Measurements from ENCODE around the gene C21orf91.

The C21orf91 gene

DNA sequence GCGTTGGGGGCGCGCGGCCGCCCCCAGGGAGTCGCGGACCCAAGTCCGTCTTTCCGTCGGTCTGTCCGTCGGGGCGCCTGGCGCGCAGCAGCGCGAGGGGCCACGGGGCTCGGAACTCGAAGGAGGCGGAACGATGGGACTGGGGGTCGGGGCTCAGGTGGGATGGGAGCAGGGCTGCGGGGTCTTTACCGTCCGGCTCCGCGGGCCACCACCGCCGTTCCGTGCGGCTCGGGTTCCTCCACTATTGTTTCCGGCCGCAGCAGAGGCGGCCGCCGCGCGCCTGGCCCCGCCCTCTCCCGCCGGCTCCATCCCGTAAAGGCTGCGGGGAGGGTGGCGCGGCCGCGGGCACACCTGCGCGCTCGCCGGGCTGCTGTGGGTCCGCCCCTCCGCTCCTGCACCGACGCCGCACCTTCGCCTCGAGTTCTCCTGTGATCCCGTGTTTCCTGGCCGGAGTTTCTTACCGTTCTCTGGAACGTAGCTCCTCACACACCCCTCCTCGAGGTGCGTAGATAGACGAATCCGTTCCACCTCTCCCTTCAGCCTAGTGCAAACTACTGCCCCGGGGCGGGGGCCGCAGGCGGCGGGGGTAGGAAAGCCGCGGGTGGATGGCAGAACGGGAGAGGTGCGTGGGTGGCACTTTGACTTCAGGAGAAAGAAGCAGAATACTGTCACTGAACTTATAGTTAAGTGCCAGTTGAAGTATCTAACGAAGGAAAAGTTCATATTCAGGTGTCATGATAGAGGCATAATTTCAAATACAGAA, at the start of gene C21orf91:
C21orf91 (minus strand) TSS at position 243 of the 763 bp plus-strand sequence. CDS start 1,038 bp downstream, outside the sequence.
- peak; percentile 88 for DNase-seq

DNA sequence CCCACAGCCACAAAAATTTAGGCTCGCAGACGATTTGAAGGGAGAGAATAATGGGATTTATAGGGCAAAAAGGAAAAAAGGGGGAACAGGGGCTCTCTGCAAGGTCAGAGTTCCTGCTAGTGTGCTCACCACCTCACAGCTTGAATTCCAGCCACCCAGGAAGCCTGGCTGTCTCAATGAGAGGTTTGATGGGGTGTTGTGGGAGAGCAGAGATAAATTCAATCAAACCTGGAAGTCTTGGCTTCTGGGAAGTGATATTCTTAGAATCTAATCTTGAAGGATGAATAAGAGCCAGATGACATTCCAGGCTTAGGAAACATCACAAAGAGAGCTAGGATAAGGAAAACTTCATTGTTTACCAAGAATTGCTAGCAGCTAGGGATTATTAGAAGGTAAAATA, 47.4 kb upstream of the C21orf91 start:
- DNase-seq, result no peak

DNA sequence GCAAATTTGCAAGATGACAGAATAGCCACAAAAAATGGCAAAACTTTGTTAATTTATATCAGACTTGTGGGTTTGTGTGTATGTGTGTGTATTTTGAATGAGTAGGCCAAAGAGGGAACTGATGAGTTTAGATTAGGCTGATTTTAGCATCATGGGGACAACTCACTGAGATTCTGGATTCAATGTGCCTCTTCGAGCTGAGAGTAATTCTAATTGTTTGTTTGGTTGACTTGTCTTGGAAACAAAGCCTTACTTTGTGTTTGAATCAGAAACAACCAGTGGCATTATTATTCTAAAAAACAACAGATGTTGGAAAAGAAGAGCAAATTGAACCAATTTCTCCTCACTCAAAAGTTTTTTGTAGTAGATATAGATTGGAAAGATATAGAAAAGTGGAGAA, 40.5 kb upstream of the C21orf91 start:
- DNase-seq, result no peak

DNA sequence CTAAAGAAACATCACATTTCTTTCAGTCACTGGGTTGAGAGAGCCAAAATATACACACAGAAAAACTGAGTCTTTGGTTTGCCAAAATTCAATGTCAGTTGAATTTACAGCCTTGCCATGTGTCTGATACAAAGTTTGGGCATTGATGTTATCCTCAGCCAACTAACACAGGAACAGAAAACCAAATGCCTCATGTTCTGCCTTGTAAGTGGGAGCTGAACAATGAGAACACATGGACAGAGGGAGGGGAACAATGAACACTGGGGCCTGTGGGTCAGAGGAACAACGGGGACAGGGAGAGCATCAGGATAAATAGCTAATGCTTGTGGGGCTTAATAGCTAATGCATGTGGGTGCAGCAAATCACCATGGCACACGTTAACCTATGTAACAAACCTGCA, 39.6 kb upstream of the C21orf91 start:
- DNase-seq, result no peak

DNA sequence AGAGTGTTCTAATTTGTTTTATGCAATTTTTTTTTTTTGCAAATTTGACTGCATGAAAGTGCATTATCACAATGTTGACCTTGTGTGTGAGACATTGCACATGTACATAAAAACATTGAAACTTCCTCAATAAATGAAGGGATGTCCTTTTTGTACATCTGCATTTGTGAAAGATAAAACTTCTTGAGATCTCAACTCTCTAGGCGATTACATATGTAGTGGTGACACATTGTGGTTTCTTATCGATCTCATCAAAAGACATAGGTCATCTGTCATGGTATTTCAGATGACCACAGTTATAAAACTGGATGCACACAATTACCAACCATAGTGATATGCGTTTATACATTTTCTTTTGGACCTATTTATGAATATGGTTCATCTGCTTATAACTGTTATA, 35.6 kb upstream of the C21orf91 start:
- DNase-seq, result no peak

DNA sequence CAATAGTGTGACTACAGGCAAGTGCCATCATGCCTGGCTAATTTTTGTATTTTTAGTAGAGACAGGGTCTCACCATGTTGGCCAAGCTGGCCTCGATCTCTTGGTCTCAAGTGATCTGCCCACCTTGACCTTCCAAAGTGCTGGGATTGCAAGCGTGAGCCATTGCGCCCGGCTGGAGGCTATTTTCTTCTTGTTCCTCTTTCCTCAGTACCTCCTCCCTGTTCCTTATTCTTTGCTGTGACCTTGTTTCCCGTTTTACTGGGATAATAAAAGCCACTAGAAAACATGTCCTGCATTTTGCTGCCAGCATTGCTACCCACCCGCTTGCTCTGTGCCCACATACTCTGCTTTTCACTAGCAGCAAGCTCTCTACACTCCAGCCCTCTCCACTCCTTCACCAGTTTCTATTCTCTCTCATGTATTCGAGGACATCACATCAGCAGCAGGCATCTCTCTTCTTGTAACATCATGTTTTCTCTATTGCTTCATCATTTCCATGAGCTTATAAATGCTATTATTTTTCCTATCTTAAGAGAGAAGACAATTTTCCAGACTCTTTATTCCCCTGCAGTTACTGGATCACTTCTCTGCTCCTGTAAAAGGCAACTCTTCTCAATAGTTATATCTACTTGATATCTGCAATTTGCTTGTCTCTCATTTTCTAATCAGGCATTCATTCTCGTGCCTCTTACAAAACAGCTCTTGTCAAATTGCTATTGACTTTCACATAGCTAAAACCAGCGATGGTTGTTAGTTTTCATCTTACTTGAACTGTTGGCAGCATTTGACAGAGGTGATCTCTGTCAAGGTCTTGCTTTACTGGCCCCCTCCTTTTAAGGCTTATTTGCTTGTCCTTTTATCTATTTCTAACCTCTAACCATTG, 34.5 kb upstream of the C21orf91 start:
- DNase-seq, result no peak

DNA sequence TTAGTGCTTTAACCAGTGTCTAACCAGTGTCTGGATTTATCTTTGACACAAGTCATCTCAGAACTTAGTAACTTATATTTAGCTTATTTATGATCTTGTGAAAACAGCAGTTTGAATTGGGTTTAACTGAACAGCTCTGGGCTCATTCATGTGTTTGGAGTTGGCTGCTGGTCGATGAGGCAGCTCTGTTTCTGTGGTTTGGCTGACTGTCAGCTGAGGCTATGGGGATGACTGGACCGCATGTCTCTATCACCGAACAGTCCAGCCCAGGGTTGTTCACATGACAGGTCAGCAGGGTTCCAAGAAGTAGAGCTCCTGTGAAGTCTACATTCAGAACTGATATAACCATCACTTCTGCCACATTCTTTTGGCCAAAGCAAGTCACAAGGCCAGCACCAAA, 29.1 kb upstream of the C21orf91 start:
- peak; percentile 96 for DNase-seq

DNA sequence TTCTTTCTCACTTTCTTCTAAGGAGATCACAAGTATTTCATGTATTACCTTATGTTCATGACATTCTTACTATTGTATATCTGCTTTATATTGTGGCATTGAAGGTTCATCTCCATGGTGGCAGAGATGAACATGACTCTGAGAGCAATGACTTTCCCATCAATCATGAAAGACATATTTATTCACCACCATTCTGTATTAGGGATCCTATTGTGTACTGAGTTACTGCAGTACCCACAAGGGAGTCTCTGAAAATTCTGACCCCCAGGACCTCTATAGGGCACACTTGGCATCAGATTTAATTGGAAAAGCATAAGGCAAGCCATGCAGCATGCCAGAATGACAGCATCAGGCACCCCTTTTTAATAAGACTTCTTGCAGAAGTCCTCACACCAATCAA, 21.9 kb upstream of the C21orf91 start:
- no peak for DNase-seq

DNA sequence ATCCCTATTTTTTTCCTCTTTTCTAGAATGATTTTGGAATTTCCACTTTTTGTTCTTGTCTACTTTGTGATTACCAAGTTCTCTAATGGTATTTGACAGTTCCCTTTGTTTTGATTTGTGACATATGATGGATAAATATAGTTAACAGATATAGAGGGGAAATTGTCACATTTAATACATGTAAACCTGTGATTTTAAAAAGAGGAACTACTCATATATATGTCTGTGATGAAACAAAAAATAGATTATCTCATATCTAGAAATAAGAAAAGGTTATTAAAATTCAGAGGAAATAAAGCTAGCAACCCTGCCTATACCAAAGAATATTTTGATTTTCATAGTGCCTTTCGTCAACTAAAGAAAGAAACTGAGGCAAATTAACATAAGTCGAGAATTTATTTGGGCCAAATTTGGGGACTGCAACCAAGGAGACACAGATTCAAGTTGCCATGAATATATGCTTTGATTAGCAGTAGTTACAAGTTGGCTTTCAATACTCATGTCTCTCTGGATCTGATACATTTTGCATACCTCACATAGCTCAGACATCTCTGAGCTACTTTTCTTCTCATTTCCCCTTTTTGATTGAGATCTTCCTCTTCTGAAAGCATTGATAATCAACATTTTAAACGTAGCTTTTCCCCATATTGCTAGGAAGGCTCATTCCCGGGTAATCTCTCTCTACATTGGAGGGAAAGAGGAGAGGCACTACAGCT, 15.6 kb upstream of the C21orf91 start:
- DNase-seq, result no peak

DNA sequence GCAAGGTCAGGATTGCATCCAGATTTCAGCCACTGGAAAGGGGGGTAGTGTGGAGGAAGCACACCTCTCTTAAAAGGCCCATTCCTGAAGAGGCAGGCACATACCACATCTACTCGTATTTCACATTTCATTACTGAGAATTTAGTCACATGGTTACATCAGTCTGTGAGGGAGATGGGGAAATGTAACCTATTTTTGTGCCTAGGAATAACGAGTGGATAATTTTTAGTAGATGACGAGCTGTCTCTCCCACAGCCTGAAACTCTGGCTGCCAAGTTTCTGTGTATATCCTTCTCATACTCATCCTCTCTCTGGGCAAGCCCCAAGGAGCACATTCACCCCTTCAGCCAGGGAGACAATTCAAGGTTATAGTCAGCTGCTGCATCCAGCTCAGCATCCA, 10.3 kb upstream of the C21orf91 start:
- DNase-seq, result peak; percentile 86

DNA sequence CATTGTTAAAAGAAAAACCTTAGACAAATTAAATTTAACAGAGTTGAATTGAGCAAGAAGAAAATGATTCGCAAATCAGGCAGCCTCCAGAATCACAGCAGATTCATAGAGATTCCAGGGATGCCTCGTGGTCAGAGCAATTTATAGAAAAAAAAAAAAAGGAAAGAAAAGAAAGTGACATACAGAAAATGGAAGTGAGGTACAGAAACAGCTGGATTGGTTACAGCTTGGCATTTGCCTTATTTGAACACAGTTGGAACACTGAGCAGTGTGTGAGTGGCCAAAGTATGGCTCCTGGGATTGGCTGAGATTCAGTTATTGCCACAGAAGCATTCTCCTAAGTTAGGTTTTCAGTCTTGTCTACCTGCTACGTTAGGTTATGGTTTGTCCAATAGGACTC, 9.1 kb upstream of the C21orf91 start:
- peak; percentile 84 for DNase-seq

DNA sequence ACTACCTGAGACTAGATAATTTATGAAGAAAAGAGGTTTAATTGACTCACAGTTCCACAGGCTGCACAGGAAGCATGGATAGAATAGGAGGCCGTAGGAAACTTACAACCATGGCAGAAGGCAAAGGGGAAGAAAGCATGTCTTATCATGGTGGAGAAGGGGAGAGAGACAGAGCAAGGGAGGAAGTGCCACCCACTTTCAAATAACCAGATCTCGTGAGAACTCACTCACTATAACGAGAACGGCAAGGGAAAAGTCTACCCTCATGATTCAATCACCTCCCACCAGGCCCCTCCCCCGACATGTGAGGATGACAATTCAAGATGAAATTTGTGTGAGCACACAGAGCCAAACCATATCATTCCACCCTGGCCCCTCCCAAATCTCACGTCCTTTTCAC, 4.7 kb upstream of the C21orf91 start:
- DNase-seq, result no peak

DNA sequence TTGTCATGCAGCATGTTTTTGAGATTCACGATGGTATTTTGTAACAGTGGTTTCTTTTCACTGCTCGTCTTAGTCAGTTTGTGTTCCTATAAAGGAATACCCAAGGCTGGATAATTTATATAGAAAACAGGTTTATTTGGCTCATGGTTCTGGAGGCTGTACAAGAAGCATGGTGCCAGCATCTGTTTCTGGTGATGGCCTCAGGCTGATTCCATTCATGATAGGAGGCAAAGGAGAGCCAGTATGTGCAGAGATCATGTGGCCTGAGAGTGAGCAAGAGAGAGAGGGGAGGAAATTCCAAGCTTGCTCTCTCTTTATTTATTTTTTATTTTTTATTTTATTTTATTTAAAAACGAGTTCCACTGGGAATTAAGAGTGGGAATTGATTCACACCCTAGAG, 2.0 kb upstream of the C21orf91 start:
- no peak for DNase-seq

DNA sequence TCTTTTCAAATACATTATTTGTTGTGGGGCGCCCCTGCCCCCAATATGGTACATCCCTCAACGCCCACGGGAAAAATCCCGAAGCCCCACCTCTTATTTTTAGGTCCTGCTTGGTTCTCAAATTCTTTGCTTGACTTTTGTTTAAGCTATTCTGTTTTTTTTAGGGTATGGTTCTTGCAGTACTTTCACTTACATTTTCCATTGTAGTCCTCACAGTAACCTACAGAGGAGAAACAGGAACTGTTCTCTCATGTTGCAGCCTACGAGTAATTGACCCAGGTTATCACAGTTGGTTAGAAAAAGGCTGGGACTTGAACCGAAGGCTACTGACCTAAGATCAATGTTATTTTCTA, 697 bp upstream of the C21orf91 start:
- no peak for DNase-seq

DNA sequence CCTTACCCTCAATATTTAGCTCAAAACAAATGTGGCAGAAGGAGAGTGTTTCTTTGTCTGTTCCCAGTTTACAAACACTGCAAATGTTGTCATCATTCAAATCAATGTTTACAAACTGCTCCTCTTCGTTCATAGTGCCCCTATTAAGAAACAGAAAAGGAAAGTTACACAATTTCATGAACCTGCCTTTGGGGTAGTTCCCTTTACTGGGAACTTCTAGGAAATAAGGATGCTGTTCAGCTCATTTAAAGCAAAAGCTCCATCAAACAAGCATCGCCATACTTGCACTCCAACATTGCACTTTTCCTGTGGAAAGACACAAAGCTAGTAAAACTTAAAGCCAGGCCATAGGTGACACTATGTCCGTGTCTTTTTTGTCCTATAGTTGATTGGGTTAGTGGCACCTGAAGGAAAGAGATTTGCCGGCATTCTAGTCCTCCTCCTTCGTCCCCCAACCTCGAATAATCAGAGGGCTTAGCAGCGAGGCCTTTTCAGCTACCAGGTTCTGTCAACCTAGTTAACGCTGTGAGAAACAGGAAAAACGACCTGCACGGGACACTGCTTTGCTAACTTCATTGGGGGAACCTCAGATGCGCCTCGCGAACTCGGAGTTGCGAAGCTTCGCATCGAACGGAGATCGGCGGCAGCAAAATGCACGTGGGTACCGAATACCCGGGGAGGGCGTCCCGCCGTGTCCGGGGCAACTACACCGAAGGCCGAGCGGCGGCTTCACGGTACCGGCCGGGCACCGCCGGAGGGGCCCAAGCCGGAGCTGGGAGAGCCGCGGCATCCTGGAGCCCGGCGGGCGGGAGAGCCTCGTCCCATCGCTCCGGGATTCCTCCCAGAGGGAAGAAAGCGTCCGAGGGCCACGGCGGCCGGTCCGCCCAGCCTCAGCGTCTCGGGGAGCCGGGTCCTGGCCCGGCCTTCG, 706 bp downstream of the C21orf91 start:
- DNase-seq, result peak; percentile 13

DNA sequence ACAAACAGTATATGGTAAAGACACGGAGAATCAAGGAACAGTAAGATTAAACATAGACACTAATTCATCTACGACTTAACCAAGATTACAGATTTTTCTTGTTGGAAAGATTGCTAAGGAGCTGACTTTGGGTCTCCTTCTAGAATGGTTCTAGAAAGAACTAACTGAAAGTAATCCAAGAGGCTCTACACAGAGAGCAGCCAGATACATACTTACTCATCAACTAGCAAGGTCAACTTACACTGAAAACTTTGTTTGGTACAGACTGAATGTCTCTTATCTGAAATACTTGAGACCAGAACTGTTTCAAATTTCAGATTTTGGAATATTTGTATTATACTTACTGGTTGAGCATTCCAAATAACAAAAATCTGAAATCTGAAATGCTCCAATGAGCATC, 5.8 kb downstream of the C21orf91 start:
- DNase-seq, result no peak

DNA sequence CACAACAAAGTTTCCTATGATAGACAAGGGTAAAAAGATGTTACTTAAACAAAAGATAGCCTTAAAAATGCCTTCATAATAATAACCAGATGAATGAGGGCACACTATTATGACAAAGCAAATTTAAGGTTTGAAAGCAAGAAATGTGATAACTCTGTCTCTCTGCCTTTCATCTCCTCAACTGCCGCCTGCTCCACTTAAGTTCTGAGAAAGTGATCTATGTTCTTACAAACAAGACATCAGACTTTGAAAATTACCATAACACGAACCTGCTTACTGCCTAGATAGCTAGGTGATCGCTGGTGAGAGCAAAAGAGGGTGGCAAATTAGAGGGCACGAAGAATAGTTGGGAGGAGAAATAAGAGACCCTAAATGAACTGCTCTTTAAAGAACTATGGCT, 13.2 kb downstream of the C21orf91 start:
- no peak for DNase-seq

DNA sequence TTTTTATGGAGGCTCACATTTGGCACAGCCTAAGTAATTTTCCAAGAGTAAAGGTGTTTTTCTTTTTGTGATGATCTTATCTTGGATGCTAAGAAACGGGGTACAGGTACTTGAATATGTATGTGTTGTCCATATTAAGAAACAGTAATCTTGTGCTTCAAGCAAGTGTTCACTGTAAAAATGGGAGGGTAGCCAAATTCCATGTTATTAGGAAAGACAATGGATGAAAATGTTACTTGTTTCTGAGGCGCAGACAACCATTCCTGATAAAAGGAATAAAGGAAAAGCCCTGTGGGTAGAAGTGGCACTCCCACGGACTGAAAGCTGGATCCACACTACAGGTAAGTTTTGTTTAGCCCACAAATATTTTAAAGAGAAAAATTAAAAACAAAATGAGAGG, 15.6 kb downstream of the C21orf91 start:
- DNase-seq, result no peak

DNA sequence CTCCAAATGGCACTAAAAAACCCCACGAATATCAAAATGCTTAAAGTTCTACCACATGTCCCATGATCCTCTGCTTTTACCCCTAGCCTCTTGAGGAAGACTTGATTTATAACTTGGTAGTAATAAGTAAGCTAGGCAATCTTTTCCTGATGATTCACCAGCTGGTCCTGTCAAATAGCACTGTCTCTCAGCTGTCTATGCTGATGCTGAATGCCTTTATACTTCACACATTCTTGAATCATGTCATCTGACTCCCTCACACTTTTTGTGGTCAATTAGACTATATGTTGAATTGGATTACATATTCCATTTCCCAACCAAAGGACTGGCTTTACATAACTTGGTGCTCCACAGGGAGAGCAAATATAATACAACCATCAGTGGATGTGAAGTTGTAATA, 16.6 kb downstream of the C21orf91 start:
- DNase-seq, result peak; percentile 94

DNA sequence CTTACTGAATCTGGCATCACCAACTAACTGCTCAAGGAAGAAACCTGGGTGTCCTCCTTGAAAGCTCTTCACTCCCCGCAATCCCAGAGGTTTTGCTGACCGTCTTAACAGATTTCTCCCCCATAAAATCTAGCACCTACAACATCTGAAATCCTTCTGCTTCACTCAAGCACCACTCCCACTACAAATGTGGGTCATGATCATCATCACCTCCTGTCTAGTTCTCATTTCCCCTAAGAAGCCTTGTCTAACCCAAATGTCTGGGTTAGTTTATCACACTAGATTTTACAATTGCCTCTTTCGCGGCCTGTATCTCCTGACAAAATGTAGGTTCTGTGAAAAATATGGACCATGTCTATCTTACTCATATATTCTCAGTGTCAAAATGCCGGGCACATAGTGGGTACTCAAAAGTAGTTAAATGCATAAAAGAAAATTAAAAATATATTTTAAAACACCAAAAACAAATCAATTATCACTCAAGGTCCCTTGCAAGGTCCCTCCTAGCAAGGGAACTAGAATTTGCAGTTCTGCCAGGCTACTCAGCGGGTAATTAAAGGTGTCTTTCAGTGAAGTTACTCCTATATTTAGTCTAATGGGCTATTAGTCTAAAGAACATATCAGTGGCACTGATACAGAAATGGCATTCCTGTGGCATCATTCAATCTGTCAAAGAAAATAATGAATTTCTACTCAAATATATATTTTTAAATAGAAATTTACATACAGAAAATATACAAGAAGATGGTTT, 19.6 kb downstream of the C21orf91 start:
- DNase-seq, result no peak

DNA sequence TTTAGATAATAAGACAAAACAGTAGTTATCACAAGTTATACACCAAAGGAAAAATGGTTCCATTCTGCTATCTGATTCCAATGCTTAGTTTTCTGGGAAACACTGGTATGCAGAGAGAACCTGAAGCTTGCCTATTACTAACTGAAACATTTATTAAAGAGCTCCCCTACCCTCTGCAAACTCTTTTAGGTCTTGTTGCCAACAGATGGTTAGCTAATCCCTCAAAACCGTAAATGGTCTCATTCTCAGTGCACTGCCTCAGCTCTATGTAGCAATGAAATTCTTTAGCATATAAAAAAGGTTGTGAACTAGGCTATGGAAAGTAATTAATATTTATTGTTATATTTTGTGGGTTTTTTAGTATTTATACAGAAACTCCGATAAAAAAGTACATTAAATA, 20.4 kb downstream of the C21orf91 start:
- DNase-seq, result peak; percentile 58

DNA sequence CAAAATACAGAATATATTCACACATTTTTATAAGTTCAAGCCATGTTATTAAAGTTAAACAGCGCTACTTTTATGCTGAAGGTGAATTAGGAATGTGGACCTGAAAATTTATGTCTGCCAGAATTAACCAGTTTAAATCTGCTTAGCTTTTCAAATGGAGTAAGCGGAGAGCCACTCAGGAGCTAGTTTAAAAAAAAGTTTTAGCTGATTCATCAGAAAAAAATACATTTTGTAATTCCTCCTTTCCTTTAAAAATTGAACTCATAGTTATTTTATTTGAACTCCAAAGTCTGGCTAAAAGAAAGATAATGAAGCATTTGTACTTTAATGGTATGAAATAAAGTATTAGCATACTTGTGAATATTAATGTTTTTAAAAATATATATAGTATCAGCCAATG, 21.2 kb downstream of the C21orf91 start:
- DNase-seq, result no peak
